ENCODE measurements around the gene NR1H4. TPM values are rescaled to one million over a fixed set of nuclear protein-coding genes. Genes with fewer than 3 reads are reported as not detected.

NR1H4 gene
- total and polyA plus RNA-seq, 4 donors: 0.40 to 2.9 (median 0.75) TPM

DNA sequence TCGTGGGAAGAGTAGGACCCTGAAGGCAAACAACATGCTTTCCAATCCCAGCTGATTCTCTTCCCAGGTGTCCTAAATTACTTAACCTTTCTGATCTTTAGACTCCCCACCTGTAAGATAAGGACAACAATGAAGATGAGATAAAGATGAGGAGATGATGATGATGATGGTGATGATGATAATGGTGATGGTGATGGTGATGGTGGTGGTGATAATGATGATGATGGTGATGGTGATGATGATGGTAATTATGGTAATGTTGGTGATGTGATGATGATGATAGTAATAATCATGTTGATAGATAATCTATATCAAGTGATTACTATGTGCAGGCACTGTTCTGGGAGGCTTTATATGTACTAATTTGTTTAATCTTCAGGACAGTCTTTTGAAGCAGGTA, 48.3 kb downstream of the NR1H4 start:
- no CpG with 5 or more reads among the region's 1 CpG for WGBS (ENCODE audit: insufficient coverage)

DNA sequence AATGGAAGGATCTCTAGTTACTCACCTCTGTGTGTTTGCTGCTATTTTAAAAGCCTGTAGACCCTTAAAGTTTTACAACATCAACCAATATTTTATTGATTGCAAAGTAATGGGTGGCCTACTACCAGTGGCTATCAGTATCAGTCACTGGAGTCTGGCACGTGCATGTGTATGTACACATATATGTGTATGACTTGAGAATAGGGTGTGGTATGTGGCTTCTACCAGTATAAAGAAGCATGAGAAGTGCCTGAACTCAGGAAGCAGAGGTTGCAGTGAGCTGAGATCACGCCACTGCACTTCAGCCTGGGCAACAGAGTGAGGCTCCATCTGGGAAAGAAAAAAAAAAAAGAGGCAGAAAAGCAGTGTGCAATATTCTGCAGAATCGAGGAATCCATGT, 54.4 kb downstream of the NR1H4 start:
- Histone ChIP-seq H3K9me3 (ENCODE audit: control insufficient read depth, insufficient read depth, low read length) (no peaks in the 10 kb centered on the region), H3K27me3 (ENCODE audit: control insufficient read depth, insufficient read depth, low read length) (no peaks in the 10 kb centered on the region)
- 74% methylated on average over 2 of the region's 3 CpGs for WGBS (ENCODE audit: insufficient coverage)

More for the DNA sequence above, 48.3 kb downstream of the NR1H4 start:
- no peak overlapping the region for H3K4me3 ChIP-seq (ENCODE audit: low read depth, low read length)
- H3K27me3 ChIP-seq (ENCODE audit: control insufficient read depth, insufficient read depth, low read length): no peaks in the 10 kb centered on the region
- no peaks in the 10 kb centered on the region for H3K36me3 ChIP-seq (ENCODE audit: control insufficient read depth, insufficient read depth, low read length)
- H3K27ac ChIP-seq (ENCODE audit: low read depth, low read length): no peak overlapping the region
- peaks cover 2% of the 10 kb centered on the region for H3K4me1 ChIP-seq (ENCODE audit: control insufficient read depth, insufficient read depth, low read length)
- H3K9me3 ChIP-seq (ENCODE audit: control insufficient read depth, insufficient read depth, low read length): no peaks in the 10 kb centered on the region
- no peak for DNase-seq (ENCODE audit: low read depth in 4 of 6, low spot score in 6 of 6)

GRCh38 chr12:100528471-100529127, 54.9 kb downstream of the NR1H4 start:
- Histone ChIP-seq H3K36me3 (ENCODE audit: control insufficient read depth, insufficient read depth, low read length) (no peaks in the 10 kb centered on the region), H3K27me3 (ENCODE audit: control insufficient read depth, insufficient read depth, low read length) (no peaks in the 10 kb centered on the region), H3K27ac (ENCODE audit: low read depth, low read length) (no peak overlapping the region), H3K9me3 (ENCODE audit: control insufficient read depth, insufficient read depth, low read length) (no peaks in the 10 kb centered on the region), H3K4me3 (ENCODE audit: low read depth, low read length) (no peak overlapping the region), H3K4me1 (ENCODE audit: control insufficient read depth, insufficient read depth, low read length) (no peaks in the 10 kb centered on the region)
- no peak for DNase-seq (ENCODE audit: low read depth in 4 of 6, low spot score in 6 of 6)
- no CpG with 5 or more reads among the region's 1 CpG for WGBS (ENCODE audit: insufficient coverage)

More for the DNA sequence above, 54.4 kb downstream of the NR1H4 start:
- Histone ChIP-seq H3K27ac (ENCODE audit: low read depth, low read length) (no peak overlapping the region), H3K36me3 (ENCODE audit: control insufficient read depth, insufficient read depth, low read length) (no peaks in the 10 kb centered on the region), H3K4me3 (ENCODE audit: low read depth, low read length) (no peak overlapping the region), H3K4me1 (ENCODE audit: control insufficient read depth, insufficient read depth, low read length) (no peaks in the 10 kb centered on the region)
- no peak for DNase-seq (ENCODE audit: low read depth in 4 of 6, low spot score in 6 of 6)

DNA sequence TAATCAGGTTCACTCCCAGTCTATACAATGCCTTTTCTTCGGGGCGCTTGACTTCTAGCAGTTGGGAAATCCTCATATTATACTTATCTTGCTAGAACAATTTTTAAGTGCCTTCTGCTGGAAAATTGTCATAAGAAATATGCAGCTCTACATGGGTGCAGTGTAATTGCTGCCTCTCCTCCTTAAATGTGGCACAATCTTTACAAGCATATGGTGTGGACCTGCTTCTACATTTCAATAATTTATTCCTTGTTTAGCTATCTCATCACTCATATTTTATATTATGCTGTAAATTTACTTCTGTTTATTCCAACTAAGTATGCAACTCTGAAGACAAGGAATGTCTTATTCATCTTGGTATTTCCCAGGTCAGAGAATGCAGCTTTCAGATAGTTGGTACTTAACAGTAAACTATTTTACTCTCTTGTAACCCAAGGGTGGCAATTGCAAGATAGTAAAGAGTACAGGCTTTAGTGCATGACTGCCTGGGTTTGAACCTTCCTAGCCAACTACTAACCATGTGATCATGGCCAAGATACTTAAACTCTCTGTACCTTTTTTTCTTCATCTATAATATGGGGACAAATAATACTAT, 56.2 kb downstream of the NR1H4 start:
- Histone ChIP-seq H3K36me3 (ENCODE audit: control insufficient read depth, insufficient read depth, low read length) (no peaks in the 10 kb centered on the region), H3K4me1 (ENCODE audit: control insufficient read depth, insufficient read depth, low read length) (no peaks in the 10 kb centered on the region), H3K4me3 (ENCODE audit: low read depth, low read length) (no peak overlapping the region), H3K27ac (ENCODE audit: low read depth, low read length) (no peak overlapping the region), H3K27me3 (ENCODE audit: control insufficient read depth, insufficient read depth, low read length) (no peaks in the 10 kb centered on the region), H3K9me3 (ENCODE audit: control insufficient read depth, insufficient read depth, low read length) (no peaks in the 10 kb centered on the region)
- WGBS (ENCODE audit: insufficient coverage): no CpG with 5 or more reads among the region's 2 CpGs
- peak in 1 of 6 donors; percentile 25 for DNase-seq (ENCODE audit: low read depth in 4 of 6, low spot score in 6 of 6)

DNA sequence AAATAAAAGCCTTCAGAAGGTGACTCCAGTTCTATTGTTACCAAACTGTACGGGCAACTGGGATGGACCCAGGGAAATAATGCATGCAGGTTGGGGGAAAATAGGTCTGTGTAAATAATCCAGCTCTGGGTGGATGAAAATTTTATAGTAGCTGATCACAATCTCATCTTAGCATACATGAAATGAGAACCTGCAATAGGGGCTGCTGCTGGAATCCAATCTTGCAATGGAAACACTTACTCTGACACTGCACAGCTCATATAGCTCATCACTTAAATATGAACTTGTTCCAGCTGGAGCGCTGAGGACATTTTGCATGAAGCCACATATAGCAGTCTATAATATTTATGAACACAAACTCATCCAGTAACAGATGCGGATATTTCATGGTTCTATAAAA, 59.7 kb downstream of the NR1H4 start:
- Histone ChIP-seq H3K4me3 (ENCODE audit: low read depth, low read length) (no peak overlapping the region), H3K27me3 (ENCODE audit: control insufficient read depth, insufficient read depth, low read length) (no peaks in the 10 kb centered on the region), H3K9me3 (ENCODE audit: control insufficient read depth, insufficient read depth, low read length) (no peaks in the 10 kb centered on the region), H3K36me3 (ENCODE audit: control insufficient read depth, insufficient read depth, low read length) (no peaks in the 10 kb centered on the region), H3K4me1 (ENCODE audit: control insufficient read depth, insufficient read depth, low read length) (no peaks in the 10 kb centered on the region), H3K27ac (ENCODE audit: low read depth, low read length) (no peak overlapping the region)
- peak in 2 of 6 donors; percentile 56 to 69 for DNase-seq (ENCODE audit: low read depth in 4 of 6, low spot score in 6 of 6)
- no CpG with 5 or more reads among the region's 3 CpGs for WGBS (ENCODE audit: insufficient coverage)

DNA sequence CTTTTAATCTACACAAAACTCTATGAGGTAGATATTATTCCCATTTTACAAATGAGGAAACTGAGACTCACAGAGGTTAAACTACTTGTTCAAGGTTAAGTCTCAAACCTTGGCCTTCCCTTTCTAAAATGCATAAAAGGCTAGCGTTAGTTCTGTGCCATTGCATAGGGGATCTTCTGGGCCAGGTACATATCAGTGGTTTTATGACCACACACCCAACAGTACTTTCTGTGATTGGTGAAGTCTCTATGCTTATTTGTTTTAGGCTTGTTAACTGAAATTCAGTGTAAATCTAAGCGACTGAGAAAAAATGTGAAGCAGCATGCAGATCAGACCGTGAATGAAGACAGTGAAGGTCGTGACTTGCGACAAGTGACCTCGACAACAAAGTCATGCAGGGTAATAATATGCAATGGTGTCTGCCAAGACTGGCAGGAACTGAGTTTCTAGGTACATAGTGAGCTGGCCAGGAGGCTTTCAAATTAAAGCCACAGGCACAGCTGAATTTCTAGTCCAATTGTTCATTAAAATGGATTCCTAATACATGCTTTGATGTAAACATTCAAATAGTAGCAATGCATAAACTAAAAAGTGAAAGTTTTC, 61.1 kb downstream of the NR1H4 start:
- DNase-seq (ENCODE audit: low read depth in 4 of 6, low spot score in 6 of 6): no peak
- Histone ChIP-seq H3K4me1 (ENCODE audit: control insufficient read depth, insufficient read depth, low read length) (no peaks in the 10 kb centered on the region), H3K4me3 (ENCODE audit: low read depth, low read length) (no peak overlapping the region), H3K9me3 (ENCODE audit: control insufficient read depth, insufficient read depth, low read length) (no peaks in the 10 kb centered on the region), H3K27me3 (ENCODE audit: control insufficient read depth, insufficient read depth, low read length) (no peaks in the 10 kb centered on the region), H3K36me3 (ENCODE audit: control insufficient read depth, insufficient read depth, low read length) (no peaks in the 10 kb centered on the region), H3K27ac (ENCODE audit: low read depth, low read length) (no peak overlapping the region)
- WGBS (ENCODE audit: insufficient coverage): 61% methylated on average over 5 of the region's 6 CpGs

- Histone ChIP-seq H3K27me3 (ENCODE audit: control insufficient read depth, insufficient read depth, low read length) (no peaks in the 10 kb centered on the region), H3K27ac (ENCODE audit: low read depth, low read length) (no peak overlapping the region), H3K4me3 (ENCODE audit: low read depth, low read length) (no peak overlapping the region), H3K4me1 (ENCODE audit: control insufficient read depth, insufficient read depth, low read length) (no peaks in the 10 kb centered on the region), H3K9me3 (ENCODE audit: control insufficient read depth, insufficient read depth, low read length) (no peaks in the 10 kb centered on the region), H3K36me3 (ENCODE audit: control insufficient read depth, insufficient read depth, low read length) (no peaks in the 10 kb centered on the region)
- peak in 1 of 6 donors; percentile 55 for DNase-seq (ENCODE audit: low read depth in 4 of 6, low spot score in 6 of 6)
- no CpG with 5 or more reads among the region's 2 CpGs for WGBS (ENCODE audit: insufficient coverage)
Measured at GRCh38 chr12:100539202-100539601, 65.5 kb downstream of the NR1H4 start.

DNA sequence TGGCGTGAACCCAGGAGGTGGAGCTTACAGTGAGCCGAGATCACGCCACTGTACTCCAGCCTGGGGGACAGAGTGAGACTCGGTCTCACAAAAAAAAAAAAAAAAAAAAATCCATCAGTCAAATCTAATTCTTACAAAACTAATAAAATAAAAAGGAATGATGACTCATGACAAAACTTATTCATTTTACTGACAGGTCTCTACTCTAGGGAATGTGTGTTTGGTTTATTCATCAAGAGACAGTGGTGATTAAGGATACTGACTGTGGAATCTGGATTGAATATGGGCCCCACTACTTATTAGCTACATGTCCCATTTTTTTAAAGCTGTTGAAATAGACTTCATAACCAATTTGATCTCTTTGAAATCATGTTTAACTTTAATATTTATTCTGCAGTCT, 70.5 kb downstream of the NR1H4 start:
- Histone ChIP-seq H3K9me3 (ENCODE audit: control insufficient read depth, insufficient read depth, low read length) (no peaks in the 10 kb centered on the region), H3K36me3 (ENCODE audit: control insufficient read depth, insufficient read depth, low read length) (no peaks in the 10 kb centered on the region), H3K27me3 (ENCODE audit: control insufficient read depth, insufficient read depth, low read length) (no peaks in the 10 kb centered on the region), H3K4me3 (ENCODE audit: low read depth, low read length) (no peak overlapping the region), H3K4me1 (ENCODE audit: control insufficient read depth, insufficient read depth, low read length) (no peaks in the 10 kb centered on the region), H3K27ac (ENCODE audit: low read depth, low read length) (no peak overlapping the region)
- no peak for DNase-seq (ENCODE audit: low read depth in 4 of 6, low spot score in 6 of 6)
- WGBS (ENCODE audit: insufficient coverage): no CpG with 5 or more reads among the region's 4 CpGs

DNA sequence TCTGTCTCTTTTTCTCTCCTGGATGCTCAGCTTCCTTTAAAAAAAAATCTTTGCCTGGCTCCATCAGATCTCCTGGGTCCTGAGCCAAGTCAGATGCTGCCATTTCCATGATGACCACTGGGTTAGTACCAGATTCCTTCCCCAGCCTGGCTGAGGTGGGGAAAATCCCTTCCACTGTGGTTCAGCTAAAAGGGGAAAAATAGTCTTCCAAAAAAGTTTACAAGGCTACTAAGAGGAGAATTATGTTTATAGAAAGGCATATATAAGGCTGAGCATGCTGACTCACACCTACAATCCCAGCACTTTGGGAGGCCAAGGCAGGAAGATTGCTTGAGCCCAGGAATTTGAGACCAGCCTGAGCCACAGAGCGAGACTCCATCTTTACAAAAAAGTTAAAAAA, 71.4 kb downstream of the NR1H4 start:
- Histone ChIP-seq H3K27ac (ENCODE audit: low read depth, low read length) (no peak overlapping the region), H3K4me3 (ENCODE audit: low read depth, low read length) (no peak overlapping the region), H3K36me3 (ENCODE audit: control insufficient read depth, insufficient read depth, low read length) (no peaks in the 10 kb centered on the region), H3K4me1 (ENCODE audit: control insufficient read depth, insufficient read depth, low read length) (no peaks in the 10 kb centered on the region), H3K9me3 (ENCODE audit: control insufficient read depth, insufficient read depth, low read length) (no peaks in the 10 kb centered on the region), H3K27me3 (ENCODE audit: control insufficient read depth, insufficient read depth, low read length) (no peaks in the 10 kb centered on the region)
- no peak for DNase-seq (ENCODE audit: low read depth in 4 of 6, low spot score in 6 of 6)
- 100% methylated on average over 1 of the region's 1 CpG for WGBS (ENCODE audit: insufficient coverage)

DNA sequence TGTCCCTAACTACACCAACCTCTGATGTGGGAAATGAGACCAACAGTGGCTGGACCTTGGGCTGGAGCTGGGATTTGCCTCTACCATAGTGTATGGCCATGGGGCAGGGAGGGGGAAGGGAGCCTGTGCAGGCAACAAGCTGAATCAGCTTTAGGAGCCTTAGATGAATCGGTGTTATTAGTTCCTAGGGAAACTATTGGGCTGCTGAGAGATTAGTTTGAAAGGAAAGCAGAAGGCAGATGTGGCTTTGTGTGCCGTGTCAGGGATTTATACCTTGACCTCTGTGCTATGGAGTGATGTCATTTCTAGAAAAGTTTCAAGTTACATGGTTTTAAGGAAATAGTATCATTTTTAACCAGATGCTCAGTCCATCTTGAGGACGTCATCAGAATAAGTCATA, 80.3 kb downstream of the NR1H4 start:
- H3K4me1 ChIP-seq (ENCODE audit: control insufficient read depth, insufficient read depth, low read length): no peaks in the 10 kb centered on the region
- no peaks in the 10 kb centered on the region for H3K27me3 ChIP-seq (ENCODE audit: control insufficient read depth, insufficient read depth, low read length)
- H3K27ac ChIP-seq (ENCODE audit: low read depth, low read length): no peak overlapping the region
- no peak overlapping the region for H3K4me3 ChIP-seq (ENCODE audit: low read depth, low read length)
- WGBS (ENCODE audit: insufficient coverage): 46% methylated on average over 1 of the region's 3 CpGs
- DNase-seq (ENCODE audit: low read depth in 4 of 6, low spot score in 6 of 6): no peak
- H3K9me3 ChIP-seq (ENCODE audit: control insufficient read depth, insufficient read depth, low read length): no peaks in the 10 kb centered on the region
- H3K36me3 ChIP-seq (ENCODE audit: control insufficient read depth, insufficient read depth, low read length): no peaks in the 10 kb centered on the region
